KG1 (cell line): ENCODE measurements around the gene BTBD1.

Experiments
- DNase-seq: peaks from one replicate; lab custom pipeline; 2025; lab: John Stamatoyannopoulos, UW

Gene BTBD1

GRCh38 chr15:82993144-82993543 lies 73.9 kb downstream of the BTBD1 start:
- no peak for DNase-seq

GRCh38 chr15:82992436-82992998 lies 74.5 kb downstream of the BTBD1 start:
- no peak for DNase-seq

GRCh38 chr15:82986442-82986780 lies 80.6 kb downstream of the BTBD1 start:
- DNase-seq: no peak

GRCh38 chr15:82985688-82986441 lies 81.2 kb downstream of the BTBD1 start, which contains the start of gene RAMAC:
RAMAC (plus strand) TSS chr15:82986210; CDS start chr15:82989019, 2,809 bp downstream.
- DNase-seq: peak; percentile 74

GRCh38 chr15:82980981-82981380 lies 86.1 kb downstream of the BTBD1 start:
- no peak for DNase-seq

GRCh38 chr15:82979726-82980125 lies 87.3 kb downstream of the BTBD1 start:
- no peak for DNase-seq

GRCh38 chr15:82978438-82978837 lies 88.6 kb downstream of the BTBD1 start:
- no peak for DNase-seq

- DNase-seq: no peak
Observed at GRCh38 chr15:82977076-82977475, 90.0 kb downstream of the BTBD1 start.

- DNase-seq: no peak
Observed at GRCh38 chr15:82972990-82973389, 94.1 kb downstream of the BTBD1 start.

- no peak for DNase-seq
Observed at GRCh38 chr15:82971218-82971984, 95.7 kb downstream of the BTBD1 start.

GRCh38 chr15:82970696-82971095 lies 96.4 kb downstream of the BTBD1 start:
- no peak for DNase-seq

GRCh38 chr15:82970078-82970686 lies 96.9 kb downstream of the BTBD1 start:
- no peak for DNase-seq

- no peak for DNase-seq
Observed at GRCh38 chr15:82969353-82969752, 97.7 kb downstream of the BTBD1 start.

- DNase-seq: no peak
Observed at GRCh38 chr15:82968066-82968465, 99.0 kb downstream of the BTBD1 start.

GRCh38 chr15:82966671-82967071 lies 100.4 kb downstream of the BTBD1 start:
- no peak for DNase-seq
